ENCODE results near the gene BCDIN3D. TPM values are rescaled to one million over a fixed set of nuclear protein-coding genes. Genes with fewer than 3 reads are reported as not detected.

Gene BCDIN3D
- total RNA-seq, 1 donor from 2014 or later, result 3.8 TPM

DNA sequence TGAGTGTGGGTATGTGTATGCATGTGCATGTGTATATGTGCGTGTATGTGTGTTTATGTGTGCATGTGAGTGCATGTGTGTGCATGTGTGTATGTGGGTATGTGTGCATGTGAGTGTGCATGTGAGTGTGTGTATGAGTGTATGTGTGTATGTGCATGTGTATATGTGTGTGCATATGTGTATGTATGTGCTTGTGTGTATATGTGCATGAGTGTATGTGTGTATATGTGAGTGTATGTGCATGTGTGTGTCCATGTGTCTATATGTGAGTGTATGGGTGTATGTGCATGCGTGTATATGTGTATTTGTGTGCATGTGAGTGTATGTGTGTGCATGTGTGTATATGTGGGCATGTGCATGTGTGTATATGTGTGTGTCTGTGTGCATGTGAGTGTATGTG, 35.1 kb upstream of the BCDIN3D start:
- H3K9me3 ChIP-seq (ENCODE audit: low read depth), result no peaks in the 10 kb centered on the region
- H4K20me1 ChIP-seq (ENCODE audit: low read depth), result no peaks in the 10 kb centered on the region
- H3K27me3 ChIP-seq, result no peaks in the 10 kb centered on the region
- H3K9ac ChIP-seq, result no peak overlapping the region
- H3K4me1 ChIP-seq, result peaks cover 19% of the 10 kb centered on the region
- no peak for TF ChIP-seq EZH2phosphoT487 (IDR thresholded peaks at IDR 0.05)
- no peak for TF ChIP-seq EZH2 (IDR thresholded peaks at IDR 0.05)
- TF ChIP-seq, protein P1, sequence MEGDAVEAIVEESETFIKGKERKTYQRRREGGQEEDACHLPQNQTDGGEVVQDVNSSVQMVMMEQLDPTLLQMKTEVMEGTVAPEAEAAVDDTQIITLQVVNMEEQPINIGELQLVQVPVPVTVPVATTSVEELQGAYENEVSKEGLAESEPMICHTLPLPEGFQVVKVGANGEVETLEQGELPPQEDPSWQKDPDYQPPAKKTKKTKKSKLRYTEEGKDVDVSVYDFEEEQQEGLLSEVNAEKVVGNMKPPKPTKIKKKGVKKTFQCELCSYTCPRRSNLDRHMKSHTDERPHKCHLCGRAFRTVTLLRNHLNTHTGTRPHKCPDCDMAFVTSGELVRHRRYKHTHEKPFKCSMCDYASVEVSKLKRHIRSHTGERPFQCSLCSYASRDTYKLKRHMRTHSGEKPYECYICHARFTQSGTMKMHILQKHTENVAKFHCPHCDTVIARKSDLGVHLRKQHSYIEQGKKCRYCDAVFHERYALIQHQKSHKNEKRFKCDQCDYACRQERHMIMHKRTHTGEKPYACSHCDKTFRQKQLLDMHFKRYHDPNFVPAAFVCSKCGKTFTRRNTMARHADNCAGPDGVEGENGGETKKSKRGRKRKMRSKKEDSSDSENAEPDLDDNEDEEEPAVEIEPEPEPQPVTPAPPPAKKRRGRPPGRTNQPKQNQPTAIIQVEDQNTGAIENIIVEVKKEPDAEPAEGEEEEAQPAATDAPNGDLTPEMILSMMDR (IDR thresholded peaks at IDR 0.05), result no peak
- Mint-ChIP-seq H3K36me3 (no peaks in the 10 kb centered on the region), H3K27ac (no peak overlapping the region), H3K9me3 (peaks cover 24% of the 10 kb centered on the region), H3K27me3 (ENCODE audit: insufficient read depth, low read depth) (peaks cover 33% of the 10 kb centered on the region), H3K4me1 (peaks cover 16% of the 10 kb centered on the region), H3K4me3 (peak overlapping the region; percentile 1)
- H3K27ac ChIP-seq, result no peak overlapping the region
- no peak overlapping the region for H3K4me3 ChIP-seq
- H3F3A ChIP-seq (ENCODE audit: low read depth), result peaks cover 57% of the 10 kb centered on the region
- H2AFZ ChIP-seq (replicated peaks), result no peak overlapping the region
- H3K4me2 ChIP-seq, result no peak overlapping the region
- H3K36me3 ChIP-seq, result no peaks in the 10 kb centered on the region
- DNase-seq (ENCODE audit: low spot score), result no peak
- no peaks in the 10 kb centered on the region for H3K79me2 ChIP-seq (ENCODE audit: low read depth)

DNA sequence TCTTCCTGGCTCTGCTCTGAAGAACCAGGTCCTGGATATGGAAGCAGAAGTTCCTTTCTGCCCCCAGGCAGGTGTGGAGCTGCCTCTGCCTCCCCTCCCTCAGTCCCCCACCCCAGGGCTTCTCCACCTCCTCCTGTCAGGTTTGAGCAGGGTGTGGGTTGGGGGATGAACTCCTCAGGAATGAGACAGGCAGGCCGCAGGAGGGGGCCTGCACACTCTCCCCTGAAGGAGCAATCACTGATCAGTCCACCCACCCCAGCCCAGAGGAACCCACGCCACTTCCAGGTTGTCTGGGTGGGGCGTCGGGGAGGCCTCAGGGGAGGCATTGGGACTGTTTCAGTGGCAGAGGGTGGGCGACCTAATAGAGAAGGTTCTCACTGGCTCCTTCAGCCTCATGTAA, 34.2 kb upstream of the BCDIN3D start:
- Histone ChIP-seq H2AFZ (replicated peaks) (no peak overlapping the region), H3K27ac (no peak overlapping the region), H3K9ac (no peak overlapping the region), H3K79me2 (ENCODE audit: low read depth) (no peaks in the 10 kb centered on the region), H3K27me3 (no peaks in the 10 kb centered on the region), H4K20me1 (ENCODE audit: low read depth) (no peaks in the 10 kb centered on the region), H3K9me3 (ENCODE audit: low read depth) (no peaks in the 10 kb centered on the region), H3K4me2 (no peak overlapping the region), H3K36me3 (no peaks in the 10 kb centered on the region), H3K4me3 (no peak overlapping the region), H3F3A (ENCODE audit: low read depth) (peaks cover 48% of the 10 kb centered on the region), H3K4me1 (peaks cover 9% of the 10 kb centered on the region)
- H3K36me3 Mint-ChIP-seq, result no peaks in the 10 kb centered on the region
- no peak overlapping the region for H3K4me3 Mint-ChIP-seq
- H3K4me1 Mint-ChIP-seq, result peaks cover 14% of the 10 kb centered on the region
- H3K27ac Mint-ChIP-seq, result no peak overlapping the region
- peaks cover 24% of the 10 kb centered on the region for H3K9me3 Mint-ChIP-seq
- peaks cover 33% of the 10 kb centered on the region for H3K27me3 Mint-ChIP-seq (ENCODE audit: insufficient read depth, low read depth)
- no peak for TF ChIP-seq EZH2phosphoT487 (IDR thresholded peaks at IDR 0.05)
- TF ChIP-seq, protein P1 (IDR thresholded peaks at IDR 0.05), result no peak
- DNase-seq (ENCODE audit: low spot score), result no peak

DNA sequence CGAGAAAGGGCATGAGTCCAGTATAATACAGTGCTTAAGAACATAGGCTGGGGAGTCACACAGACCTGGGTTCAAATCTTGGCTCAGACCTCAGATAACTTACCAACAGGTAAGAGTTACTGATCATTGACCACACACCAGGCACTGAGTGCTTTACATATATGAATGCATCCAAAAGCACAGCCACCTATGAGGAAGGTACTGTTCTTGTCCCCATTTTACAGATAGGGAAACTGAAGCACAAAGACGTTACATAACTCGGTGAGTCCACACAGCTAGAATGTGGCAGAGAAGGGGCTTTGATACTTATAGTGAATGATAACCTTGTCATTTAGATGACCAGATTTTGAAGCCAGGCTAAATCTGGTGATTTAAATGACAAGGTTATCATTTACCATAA, 33.2 kb upstream of the BCDIN3D start:
- Histone ChIP-seq H3K27ac (no peak overlapping the region), H3K27me3 (no peaks in the 10 kb centered on the region), H3K4me2 (no peak overlapping the region), H3K36me3 (no peaks in the 10 kb centered on the region), H3K9ac (no peak overlapping the region), H3K4me3 (no peak overlapping the region), H3K9me3 (ENCODE audit: low read depth) (no peaks in the 10 kb centered on the region), H2AFZ (replicated peaks) (no peak overlapping the region), H3K79me2 (ENCODE audit: low read depth) (no peaks in the 10 kb centered on the region), H3F3A (ENCODE audit: low read depth) (peaks cover 38% of the 10 kb centered on the region), H4K20me1 (ENCODE audit: low read depth) (no peaks in the 10 kb centered on the region), H3K4me1 (no peaks in the 10 kb centered on the region)
- H3K36me3 Mint-ChIP-seq, result no peaks in the 10 kb centered on the region
- TF ChIP-seq EZH2 (IDR thresholded peaks at IDR 0.05), result no peak
- TF ChIP-seq, protein P1 (IDR thresholded peaks at IDR 0.05), result no peak
- no peak for TF ChIP-seq EZH2phosphoT487 (IDR thresholded peaks at IDR 0.05)
- H3K27me3 Mint-ChIP-seq (ENCODE audit: insufficient read depth, low read depth), result peaks cover 33% of the 10 kb centered on the region
- H3K27ac Mint-ChIP-seq, result no peak overlapping the region
- H3K9me3 Mint-ChIP-seq, result peaks cover 24% of the 10 kb centered on the region
- no peak for DNase-seq (ENCODE audit: low spot score)
- H3K4me3 Mint-ChIP-seq, result no peak overlapping the region
- H3K4me1 Mint-ChIP-seq, result peaks cover 16% of the 10 kb centered on the region
